ENCODE data around the gene ATP8B4.

GRCh38 chr15:49864251-49864650 lies 254.8 kb downstream of the ATP8B4 start:
- TF ChIP-seq CTCF (IDR thresholded peaks at IDR 0.05 in 8 of 11, conservative IDR thresholded peaks at IDR 0.05 in 3 of 11): no peak
- TF ChIP-seq POLR2AphosphoS5 (IDR thresholded peaks at IDR 0.05): no peak

Measured in spleen (tissue), 7 donors.